ENCODE measurements around the gene PRIM2.
"Not testable (repeated sequence)": the region's sequence is repeated elsewhere in the genome, so short reads cannot be mapped to it uniquely, and the experiment has no call there.

PRIM2 gene

DNA sequence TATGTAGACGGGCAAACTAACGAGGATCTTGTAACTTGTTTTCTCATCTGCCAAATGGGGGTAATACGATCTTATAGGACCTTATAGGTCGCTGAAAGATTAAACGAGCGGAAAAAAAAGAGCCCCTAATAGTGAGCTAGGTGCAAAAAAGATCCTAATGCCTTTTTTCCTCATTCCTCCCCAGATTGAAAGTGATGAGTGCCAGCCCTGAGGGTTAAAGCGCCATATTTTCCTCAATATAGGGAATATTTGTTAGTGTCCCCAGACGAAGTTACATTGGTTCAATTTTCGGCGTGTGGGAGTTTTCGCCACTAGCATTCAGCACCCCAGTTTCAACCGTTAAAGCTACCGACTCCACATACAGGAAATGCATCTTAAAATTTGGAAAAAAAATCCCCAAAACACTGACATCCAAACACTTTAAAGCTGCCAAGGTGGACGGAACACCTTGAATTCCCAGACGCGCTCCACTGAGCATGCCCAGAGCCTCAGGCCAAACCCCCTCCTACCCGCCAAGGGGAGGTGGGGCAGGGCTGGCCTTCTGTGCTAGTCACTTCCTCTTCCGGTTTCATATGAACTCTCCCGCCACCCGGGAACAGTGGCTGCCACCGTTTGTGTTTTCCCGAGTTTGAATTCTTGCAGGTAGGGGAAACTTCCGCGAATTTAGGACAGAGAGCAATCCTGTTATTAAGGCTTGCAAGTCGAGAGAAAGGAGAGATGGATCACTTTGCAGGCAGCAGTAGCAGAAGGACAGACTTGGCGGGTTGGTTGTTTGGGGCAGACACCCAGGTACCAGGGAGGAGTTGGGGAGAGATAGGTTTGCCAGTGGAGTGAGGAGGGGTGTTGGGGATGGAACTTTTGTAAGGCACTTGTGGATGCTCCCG lies at the start of gene PRIM2:
TSS of gene PRIM2 (plus strand) at position 571 of the 884 bp plus-strand sequence. CDS start 816 bp downstream, outside the sequence.
- peak; percentile 91 for DNase-seq (ENCODE audit: low spot score)

- no peak for DNase-seq (ENCODE audit: low spot score)
Measured at GRCh38 chr6:57268294-57268640, 49.2 kb upstream of the PRIM2 start.

DNA sequence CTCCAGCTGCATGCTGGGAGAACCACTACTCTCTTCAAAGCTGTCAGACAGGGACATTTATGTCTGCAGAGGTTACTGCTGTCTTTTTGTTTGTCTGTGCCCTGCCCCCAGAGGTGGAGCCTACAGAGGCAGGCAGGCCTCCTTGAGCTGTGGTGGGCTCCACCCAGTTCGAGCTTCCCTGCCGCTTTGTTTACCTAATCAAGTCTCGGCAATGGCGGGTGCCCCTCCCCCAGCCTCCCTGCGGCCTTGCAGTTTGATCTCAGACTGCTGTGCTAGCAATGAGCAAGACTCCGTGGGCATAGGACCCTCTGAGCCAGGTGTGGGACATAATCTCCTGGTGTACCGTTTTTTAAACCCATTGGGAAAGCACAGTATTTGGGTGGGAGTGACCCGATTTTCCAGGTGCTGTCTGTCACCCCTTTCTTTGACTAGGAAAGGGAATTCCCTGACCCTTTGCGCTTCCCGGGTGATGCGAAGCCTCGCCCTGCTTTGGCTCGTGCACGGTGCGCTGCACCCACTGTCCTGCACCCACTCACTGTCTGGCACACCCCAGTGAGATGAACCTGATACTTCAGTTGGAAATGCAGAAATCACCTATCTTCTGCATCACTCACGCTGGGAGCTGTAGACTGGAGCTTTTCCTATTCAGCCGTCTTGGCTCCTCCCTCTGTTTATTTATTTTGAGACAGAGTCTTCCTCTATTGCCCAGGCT lies 43.2 kb upstream of the PRIM2 start:
- not testable (repeated sequence) for DNase-seq (ENCODE audit: low spot score)

- DNase-seq (ENCODE audit: low spot score), result no peak
Measured at GRCh38 chr6:57275384-57275783, 42.0 kb upstream of the PRIM2 start.

DNA sequence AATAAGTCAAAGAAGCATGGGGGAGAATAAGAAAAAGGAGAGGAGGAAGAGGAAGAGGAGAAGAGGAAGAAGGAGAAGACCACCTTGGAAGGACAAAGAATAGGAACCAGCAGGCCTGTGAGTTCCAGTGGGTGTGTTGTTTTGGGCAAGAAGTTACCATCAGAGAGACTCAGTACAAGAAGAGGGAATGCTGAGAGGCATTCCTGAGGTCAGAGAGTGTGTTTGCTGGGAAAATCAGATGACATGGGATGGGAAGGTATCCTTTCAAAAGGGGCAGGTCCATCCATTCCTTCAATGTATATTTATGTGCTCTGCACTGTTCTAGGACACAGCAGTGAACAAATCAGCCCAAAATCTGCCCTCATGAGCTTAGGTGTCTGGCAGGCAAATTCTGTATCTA lies 40.5 kb upstream of the PRIM2 start:
- no peak for DNase-seq (ENCODE audit: low spot score)

DNA sequence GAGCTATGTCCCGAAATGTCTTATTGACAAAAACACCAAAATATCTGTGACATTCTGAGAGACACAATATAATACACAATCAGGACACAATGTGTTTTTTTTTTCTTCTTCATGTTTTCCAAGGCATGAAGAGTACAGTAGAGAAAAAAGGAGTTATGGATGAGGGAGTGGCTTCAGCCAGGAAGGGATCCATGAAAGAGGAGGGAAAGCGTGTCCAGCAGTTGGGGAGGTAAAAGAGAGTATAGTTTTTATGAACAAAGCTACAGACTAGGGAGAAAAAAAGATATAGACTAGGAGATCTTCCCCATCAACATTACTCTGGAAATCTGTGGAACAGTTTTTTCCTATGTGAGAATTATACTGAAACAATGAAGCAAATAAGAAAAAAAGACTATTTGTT lies 38.9 kb upstream of the PRIM2 start:
- DNase-seq (ENCODE audit: low spot score), result no peak

- no peak for DNase-seq (ENCODE audit: low spot score)
Measured at GRCh38 chr6:57279013-57279412, 38.4 kb upstream of the PRIM2 start.

DNA sequence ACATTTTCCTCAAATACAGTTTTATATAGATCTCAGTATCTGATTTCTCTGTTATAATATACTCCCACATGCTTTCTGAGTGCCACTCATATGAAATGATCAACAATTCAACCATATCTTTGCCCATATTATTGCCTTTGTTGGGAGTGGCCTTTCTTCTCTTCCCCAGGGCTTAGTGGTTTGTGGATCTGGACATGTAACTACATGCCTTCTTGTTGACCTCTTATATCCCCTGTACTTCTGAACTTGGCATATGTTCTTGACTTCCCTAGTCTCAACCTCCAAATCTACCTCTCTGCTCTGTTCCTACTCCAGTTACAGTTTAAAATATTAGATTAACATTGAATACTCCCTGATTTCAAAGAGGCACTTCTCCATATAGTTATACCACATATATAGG lies 34.3 kb upstream of the PRIM2 start:
- DNase-seq (ENCODE audit: low spot score), result no peak

- DNase-seq (ENCODE audit: low spot score), result no peak
Measured at GRCh38 chr6:57283911-57284455, 33.4 kb upstream of the PRIM2 start.

DNA sequence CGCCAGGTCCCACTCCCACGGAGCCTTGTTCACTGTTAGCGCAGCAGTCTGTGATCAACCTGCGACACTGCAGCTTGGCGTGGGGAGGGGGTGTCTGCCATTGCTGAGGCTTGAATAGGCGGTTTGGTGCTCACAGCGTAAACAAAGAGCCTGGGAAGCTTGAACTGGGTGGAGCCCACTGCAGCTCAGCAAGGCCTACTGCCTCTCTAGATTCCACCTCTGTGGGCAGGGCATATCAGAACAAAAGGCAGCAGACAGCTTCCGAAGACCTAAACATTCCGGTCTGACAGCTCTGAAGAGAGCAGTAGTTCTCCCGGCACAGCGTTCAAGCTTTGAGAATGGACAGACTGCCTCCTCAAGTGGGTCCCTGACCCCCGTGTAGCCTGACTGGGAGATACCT lies 29.3 kb upstream of the PRIM2 start:
- DNase-seq (ENCODE audit: low spot score), result not testable (repeated sequence)

- DNase-seq (ENCODE audit: low spot score), result not testable (repeated sequence)
Measured at GRCh38 chr6:57293472-57293871, 24.0 kb upstream of the PRIM2 start.

DNA sequence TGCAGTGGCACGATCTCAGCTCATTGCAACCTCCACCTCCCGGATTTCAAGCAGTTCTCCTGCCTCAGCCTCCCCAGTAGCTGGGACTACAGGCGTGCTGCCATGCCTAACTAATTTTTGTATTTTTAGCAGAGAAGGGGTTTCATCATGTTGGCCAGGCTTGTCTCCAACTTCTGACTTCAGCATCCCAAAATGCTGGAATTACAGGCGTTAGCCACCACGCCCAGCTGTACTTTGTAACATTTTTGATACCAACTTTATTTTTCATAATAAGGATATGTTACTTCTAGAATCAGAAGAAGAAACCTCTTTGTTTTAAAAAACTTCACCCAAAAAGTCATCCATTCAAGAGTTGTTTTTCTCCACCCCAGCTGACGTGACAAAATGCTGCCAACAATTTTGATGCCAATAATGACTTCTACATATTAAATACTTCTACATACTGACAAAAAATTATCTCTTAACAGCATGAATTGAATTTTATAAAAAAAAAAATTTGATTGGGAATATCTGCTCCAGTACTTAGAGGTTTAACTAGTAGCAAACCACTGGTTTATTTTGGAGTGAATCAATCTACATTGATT lies 22.5 kb upstream of the PRIM2 start:
- DNase-seq (ENCODE audit: low spot score), result no peak

- no peak for DNase-seq (ENCODE audit: low spot score)
Measured at GRCh38 chr6:57297505-57297904, 19.9 kb upstream of the PRIM2 start.

DNA sequence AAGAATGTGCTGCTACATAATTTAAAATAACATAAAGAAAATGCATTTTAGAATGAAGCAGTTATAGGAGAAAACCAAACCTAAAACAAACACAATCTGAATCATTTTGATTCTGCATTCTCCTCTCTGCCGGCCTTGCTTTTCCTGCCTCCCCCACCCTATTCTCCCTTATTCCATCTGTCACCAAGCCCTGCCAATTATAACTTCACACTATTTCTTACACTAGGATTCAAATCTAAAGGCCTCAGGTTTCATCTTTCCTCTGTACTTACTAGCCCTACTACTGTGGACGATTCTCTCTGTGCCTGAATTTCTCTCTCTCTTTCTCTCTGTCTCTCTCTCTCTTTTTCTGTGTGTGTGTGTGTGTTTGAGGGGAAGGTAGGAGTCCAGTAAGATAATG lies 18.7 kb upstream of the PRIM2 start:
- no peak for DNase-seq (ENCODE audit: low spot score)

- no peak for DNase-seq (ENCODE audit: low spot score)
Measured at GRCh38 chr6:57301757-57302156, 15.7 kb upstream of the PRIM2 start.

DNA sequence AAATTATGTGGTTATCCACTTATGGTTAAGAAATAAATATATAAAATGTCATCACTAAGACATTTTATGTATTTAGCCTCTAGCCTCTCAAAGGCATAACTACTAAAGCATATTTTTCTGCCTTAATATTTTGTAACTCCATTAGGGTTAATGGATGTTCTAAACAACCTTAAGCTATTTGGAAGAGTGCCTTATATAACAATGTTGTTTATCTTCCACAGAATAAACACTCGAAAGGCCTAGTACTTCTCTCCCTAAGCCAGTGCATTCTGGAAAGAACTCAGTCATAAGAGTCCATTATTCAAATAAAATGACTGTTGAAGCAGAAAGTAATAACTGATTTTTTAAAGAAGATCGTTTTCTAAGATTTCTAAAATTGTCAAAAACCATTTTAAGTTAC lies 15.0 kb upstream of the PRIM2 start:
- DNase-seq (ENCODE audit: low spot score), result no peak

DNA sequence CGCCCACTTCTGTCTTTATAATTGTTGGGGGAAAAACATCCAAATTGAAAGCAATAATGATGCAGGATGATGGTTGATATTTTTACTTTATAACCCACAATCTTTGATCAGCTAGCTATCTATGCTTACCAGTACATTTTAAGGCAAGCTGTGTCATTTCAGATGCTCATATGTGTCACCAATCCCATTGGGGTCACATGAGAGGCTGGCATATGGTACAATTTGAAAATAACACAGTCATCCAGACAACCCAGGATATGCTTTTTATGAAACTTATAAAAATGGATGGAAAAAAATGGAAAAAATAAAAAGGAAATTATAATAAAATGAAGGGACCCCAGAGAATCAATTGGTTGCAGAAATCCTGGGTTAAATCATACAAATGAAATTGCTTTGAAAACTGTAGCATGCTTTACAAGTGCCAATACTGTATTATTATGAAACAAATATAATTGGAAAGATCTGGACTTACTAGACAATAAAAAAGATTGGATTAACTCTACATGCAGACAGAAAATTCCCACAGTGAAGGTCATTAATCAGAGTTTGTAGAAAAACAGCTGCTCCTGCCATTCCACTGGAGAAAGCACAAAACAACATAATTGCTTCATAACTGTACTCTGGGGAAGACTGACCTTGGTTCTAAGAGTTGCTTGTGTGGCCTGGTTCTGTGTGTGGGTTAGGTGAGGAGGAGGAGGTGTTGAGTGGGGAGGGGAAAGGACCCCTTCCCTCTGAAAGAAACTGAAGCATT lies 13.3 kb upstream of the PRIM2 start:
- DNase-seq (ENCODE audit: low spot score), result no peak

DNA sequence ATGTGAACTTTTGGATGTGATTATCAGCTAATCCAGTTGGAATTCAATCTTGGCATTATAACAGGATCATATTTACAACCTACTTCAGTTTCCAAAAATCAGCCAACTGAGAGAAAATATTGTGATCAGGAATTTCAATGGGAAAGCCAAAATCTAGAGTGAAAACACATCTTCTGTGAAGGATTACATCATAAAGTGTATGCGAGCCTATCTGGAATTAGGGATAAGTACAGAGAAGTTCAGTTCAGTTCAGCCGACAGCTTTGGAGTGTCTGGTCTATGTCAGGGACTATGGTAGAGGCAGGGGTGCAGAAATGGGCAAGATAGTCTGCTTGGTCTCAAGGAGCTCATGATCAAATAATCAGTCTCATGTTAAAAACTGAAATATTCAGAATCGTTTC lies 12.3 kb upstream of the PRIM2 start:
- DNase-seq (ENCODE audit: low spot score), result no peak

DNA sequence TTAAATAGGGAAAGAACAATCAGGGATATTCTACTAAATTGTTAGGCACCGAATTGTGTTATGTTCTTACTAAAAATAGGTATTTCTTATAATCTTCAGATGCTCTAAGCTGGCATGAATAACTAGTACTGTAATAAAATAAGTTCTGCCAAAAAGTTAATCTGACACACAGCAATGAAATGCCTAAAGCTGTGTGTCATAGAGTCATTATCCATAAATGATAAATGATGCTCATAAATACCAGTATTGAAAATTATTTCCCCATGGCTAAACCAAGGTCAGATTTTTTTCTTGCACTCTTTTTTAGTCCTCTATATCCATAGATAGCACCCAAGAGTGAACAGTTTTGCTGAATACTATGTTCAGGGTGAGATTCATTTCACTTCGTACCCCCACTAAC lies 11.7 kb upstream of the PRIM2 start:
- DNase-seq (ENCODE audit: low spot score), result no peak

GRCh38 chr6:57306273-57306672 lies 11.2 kb upstream of the PRIM2 start:
- DNase-seq (ENCODE audit: low spot score), result no peak

DNA sequence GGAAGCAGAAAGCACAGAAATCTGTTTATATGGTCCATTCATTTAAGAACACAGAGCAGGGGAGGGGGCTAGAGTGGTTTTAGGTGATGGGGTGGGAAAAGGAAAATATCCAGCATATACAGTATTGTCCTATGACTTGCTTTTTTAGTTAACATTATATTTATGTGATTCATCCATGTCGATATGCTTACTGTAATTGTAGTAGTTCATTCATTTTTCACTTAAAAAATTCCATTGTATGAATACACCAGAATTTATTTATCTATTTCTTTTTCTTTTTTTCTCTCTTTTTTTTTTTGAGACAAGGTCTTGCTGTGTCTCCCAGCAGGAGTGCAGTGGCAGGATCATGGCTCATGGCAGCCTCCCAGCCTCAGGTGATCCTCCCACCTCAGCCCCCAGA lies 9.6 kb upstream of the PRIM2 start:
- DNase-seq (ENCODE audit: low spot score), result no peak

- DNase-seq (ENCODE audit: low spot score), result not testable (repeated sequence)
Measured at GRCh38 chr6:57308755-57309154, 8.7 kb upstream of the PRIM2 start.

Measured in pons (tissue), 1 donor.